ENCODE data around the gene RHOXF2B.
"Not testable (repeated sequence)": the region's sequence is repeated elsewhere in the genome, so short reads cannot be mapped to it uniquely, and the experiment has no call there.

The RHOXF2B gene

DNA sequence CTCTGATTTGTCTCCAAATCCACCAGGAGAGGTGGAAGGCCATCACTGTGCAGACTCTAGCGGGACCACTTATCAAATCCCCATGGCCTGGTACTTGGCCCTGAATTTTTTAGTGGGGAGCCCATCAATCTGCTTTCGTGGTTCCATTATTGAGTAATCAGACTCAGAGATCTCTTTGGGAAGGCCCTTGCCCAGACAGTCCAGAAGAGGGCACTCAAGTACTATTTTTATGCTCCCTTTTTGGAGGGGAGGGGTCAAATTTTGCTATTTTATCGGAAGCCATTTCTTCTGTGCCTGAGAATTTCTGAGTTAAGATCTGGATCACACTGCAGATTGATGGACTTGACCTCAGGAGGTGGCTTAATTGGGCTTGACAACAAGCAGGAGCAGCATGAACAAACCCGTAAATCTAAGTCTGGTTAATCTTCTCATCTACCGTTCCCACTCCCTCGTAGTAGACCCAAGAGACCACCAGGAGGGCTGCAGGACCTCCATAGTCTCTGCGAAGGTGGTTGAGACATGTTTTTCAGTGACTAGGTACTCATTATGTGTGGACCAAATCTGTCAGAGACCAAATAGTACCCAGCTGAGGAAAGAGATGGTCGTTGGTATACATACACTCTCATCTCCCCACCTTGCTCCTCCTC lies 38.3 kb downstream of the RHOXF2B start:
- H3K36me3 Mint-ChIP-seq (ENCODE audit: low read depth); H3K4me1 Mint-ChIP-seq (ENCODE audit: low read depth); H3K27ac Mint-ChIP-seq; H3K4me3 Mint-ChIP-seq; H3K27me3 Mint-ChIP-seq; H3K9me3 Mint-ChIP-seq: not testable (repeated sequence)

- Mint-ChIP-seq H3K4me1 (ENCODE audit: low read depth) (peaks cover 4% of the 10 kb centered on the region), H3K4me3 (no peak overlapping the region), H3K9me3 (no peaks in the 10 kb centered on the region), H3K27ac (no peak overlapping the region), H3K36me3 (ENCODE audit: low read depth) (no peaks in the 10 kb centered on the region), H3K27me3 (no peaks in the 10 kb centered on the region)
Measured at GRCh38 chrX:120036704-120037103, 40.8 kb downstream of the RHOXF2B start.

GRCh38 chrX:120035522-120036309 lies 41.8 kb downstream of the RHOXF2B start:
- H3K4me3 Mint-ChIP-seq; H3K9me3 Mint-ChIP-seq; H3K27ac Mint-ChIP-seq; H3K36me3 Mint-ChIP-seq (ENCODE audit: low read depth); H3K4me1 Mint-ChIP-seq (ENCODE audit: low read depth); H3K27me3 Mint-ChIP-seq: not testable (repeated sequence)

DNA sequence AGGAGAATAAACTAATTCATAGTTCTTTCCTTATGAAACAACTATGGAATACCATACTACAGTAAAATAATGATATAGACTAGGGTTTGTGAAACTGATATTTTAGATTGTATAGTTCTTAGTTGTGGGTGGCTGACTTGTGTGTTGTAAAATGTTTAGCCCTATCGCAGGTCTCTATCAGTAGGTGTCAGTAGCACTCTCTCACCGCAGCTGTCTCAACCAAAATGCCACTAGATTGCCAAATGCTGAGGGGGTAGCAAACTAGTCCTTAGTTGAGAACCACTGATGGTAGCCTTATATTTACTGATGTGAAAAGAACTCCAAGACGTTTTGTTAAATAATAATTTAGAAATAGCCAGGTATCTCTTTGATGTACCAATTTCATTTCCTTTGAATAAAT lies 48.1 kb downstream of the RHOXF2B start:
- no peak overlapping the region for H3K27ac Mint-ChIP-seq
- no peaks in the 10 kb centered on the region for H3K36me3 Mint-ChIP-seq (ENCODE audit: low read depth)
- peaks cover 2% of the 10 kb centered on the region for H3K27me3 Mint-ChIP-seq
- no peak overlapping the region for H3K4me3 Mint-ChIP-seq
- no peaks in the 10 kb centered on the region for H3K9me3 Mint-ChIP-seq
- H3K4me1 Mint-ChIP-seq (ENCODE audit: low read depth), result no peaks in the 10 kb centered on the region

DNA sequence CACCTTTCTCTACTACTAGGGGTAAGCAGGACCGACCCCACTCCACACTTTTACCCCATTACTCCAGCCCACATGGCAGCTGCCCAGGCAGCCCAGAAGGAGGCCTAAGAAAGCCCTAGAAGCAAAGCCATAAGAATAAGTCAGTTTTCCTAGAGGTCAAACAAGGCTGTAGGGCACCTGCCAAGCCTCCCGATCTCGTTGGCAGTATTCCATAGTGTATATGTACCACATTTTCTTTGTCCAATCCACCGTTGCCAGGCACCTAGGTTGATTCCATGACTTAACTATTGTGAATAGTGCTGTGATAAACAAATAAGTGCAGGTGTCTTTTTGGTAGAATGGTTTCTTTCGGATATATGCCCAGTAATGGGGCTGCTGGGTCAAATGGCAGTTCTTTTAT lies 54.2 kb downstream of the RHOXF2B start:
- no peaks in the 10 kb centered on the region for H3K4me1 Mint-ChIP-seq (ENCODE audit: low read depth)
- H3K27me3 Mint-ChIP-seq, result peaks cover 13% of the 10 kb centered on the region
- no peak overlapping the region for H3K27ac Mint-ChIP-seq
- H3K9me3 Mint-ChIP-seq, result no peaks in the 10 kb centered on the region
- H3K36me3 Mint-ChIP-seq (ENCODE audit: low read depth), result no peaks in the 10 kb centered on the region
- no peak overlapping the region for H3K4me3 Mint-ChIP-seq

DNA sequence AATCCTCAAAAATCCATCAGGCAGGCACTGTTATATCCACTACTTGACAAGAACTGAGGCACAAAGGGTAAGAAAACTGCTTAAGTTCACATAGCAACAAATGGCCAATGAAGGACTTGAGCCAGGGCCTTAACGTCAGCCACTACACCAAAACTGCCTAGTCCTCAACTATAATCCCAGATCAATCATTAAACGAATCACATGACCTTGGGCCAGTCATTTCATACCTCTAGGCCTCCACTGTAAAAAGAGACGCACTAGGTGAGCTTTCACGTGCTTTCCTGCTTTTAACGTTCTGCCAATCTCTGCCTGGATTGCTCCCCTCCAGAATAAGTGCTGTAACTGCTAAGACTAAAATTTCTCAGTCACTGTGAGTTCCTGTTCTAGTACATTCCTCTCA lies 54.7 kb downstream of the RHOXF2B start:
- Mint-ChIP-seq H3K27me3 (peaks cover 16% of the 10 kb centered on the region), H3K27ac (no peak overlapping the region), H3K4me3 (no peak overlapping the region), H3K9me3 (no peaks in the 10 kb centered on the region), H3K4me1 (ENCODE audit: low read depth) (no peaks in the 10 kb centered on the region), H3K36me3 (ENCODE audit: low read depth) (no peaks in the 10 kb centered on the region)
